NCI-H2196 (cell line): ENCODE results near the gene EPHB6.

Source experiments
- DNase-seq: peaks from one replicate; lab custom pipeline; 2025; ENCODE audit not compliant: unreplicated experiment; lab: John Stamatoyannopoulos, UW

The EPHB6 gene

GRCh38 chr7:142833174-142834048 lies 21.5 kb upstream of the EPHB6 start:
- no peak for DNase-seq

- no peak for DNase-seq
Measured at GRCh38 chr7:142835487-142835886, 19.4 kb upstream of the EPHB6 start.

GRCh38 chr7:142836426-142836825 lies 18.4 kb upstream of the EPHB6 start:
- no peak for DNase-seq

- DNase-seq = no peak
Measured at GRCh38 chr7:142838461-142839213, 16.2 kb upstream of the EPHB6 start.

- DNase-seq = no peak
Measured at GRCh38 chr7:142842251-142842766, 12.6 kb upstream of the EPHB6 start.

GRCh38 chr7:142847353-142847752 lies 7.5 kb upstream of the EPHB6 start:
- DNase-seq = no peak

- no peak for DNase-seq
Measured at GRCh38 chr7:142851269-142851668, 3.6 kb upstream of the EPHB6 start.

GRCh38 chr7:142851919-142852318 lies 3.0 kb upstream of the EPHB6 start:
- no peak for DNase-seq

- peak; percentile 48 for DNase-seq
Measured at GRCh38 chr7:142853739-142854371, 1.0 kb upstream of the EPHB6 start.

GRCh38 chr7:142855114-142855743 lies 353 bp downstream of the EPHB6 start:
- DNase-seq = no peak

- DNase-seq = no peak
Measured at GRCh38 chr7:142855756-142856564, 1.1 kb downstream of the EPHB6 start.

GRCh38 chr7:142856565-142857245 lies 1.8 kb downstream of the EPHB6 start:
- no peak for DNase-seq

- no peak for DNase-seq
Measured at GRCh38 chr7:142857625-142858024, 2.7 kb downstream of the EPHB6 start.

- no peak for DNase-seq
Measured at GRCh38 chr7:142859411-142859810, 4.5 kb downstream of the EPHB6 start.

- no peak for DNase-seq
Measured at GRCh38 chr7:142859829-142860228, 5.0 kb downstream of the EPHB6 start.

- DNase-seq = no peak
Measured at GRCh38 chr7:142860968-142861367, 6.1 kb downstream of the EPHB6 start.

GRCh38 chr7:142862351-142862750 lies 7.5 kb downstream of the EPHB6 start:
- DNase-seq = no peak

GRCh38 chr7:142862786-142863400 lies 8.0 kb downstream of the EPHB6 start:
- DNase-seq = no peak
